GM12878 (cell line): ENCODE measurements around the gene NIBAN1. TPM values are rescaled to one million over a fixed set of nuclear protein-coding genes. Genes with fewer than 3 reads are reported as not detected.

Experiments
- ATF7 ChIP-seq: fragments of 450-650 bp; IDR thresholded peaks from 2 replicates; pipeline ENCODE4 v1.6.1; 2016; ENCODE audit warnings: low read depth, mild to moderate bottlenecking
- BCL11A ChIP-seq: IDR thresholded peaks from 2 replicates; pipeline ENCODE4 v1.6.1; 2011; ENCODE audit warnings: low read depth, low read length
- BHLHE40 ChIP-seq, 2 experiments: fragments of 450-650 bp in 1 of 2; IDR thresholded peaks; 2 replicates each; pipeline ENCODE4 v1.6.1; 2011 to 2017; ENCODE audit warnings: low read depth in 2 of 2, borderline replicate concordance in 1 of 2, improper control_type of control experiment in 1 of 2, low read length in 1 of 2, mild to moderate bottlenecking in 1 of 2
- CREB1 ChIP-seq: IDR thresholded peaks from 2 replicates; pipeline ENCODE4 v1.6.1; 2012; ENCODE audit warnings: low read depth, mild to moderate bottlenecking, inconsistent platforms
- EP300 ChIP-seq, 2 experiments: fragments of 150-350 bp in 1 of 2; IDR thresholded peaks; 2 replicates each; pipeline ENCODE4 v1.6.1; 2011 to 2012; ENCODE audit warnings: low read depth in 2 of 2, low read length in 2 of 2, borderline replicate concordance in 1 of 2, improper control_type of control experiment in 1 of 2, inconsistent platforms in 1 of 2; ENCODE audit not compliant: control insufficient read depth in 1 of 2
- IKZF1 ChIP-seq: fragments of 450-650 bp; conservative IDR thresholded peaks from 2 replicates; pipeline ENCODE4 v1.6.1; 2017; ENCODE audit warnings: antibody characterized with exemption, mild to moderate bottlenecking
- IKZF2 ChIP-seq, 2 experiments: fragments of 450-650 bp; IDR thresholded peaks; 2 replicates each; pipeline ENCODE4 v1.6.1; 2017; ENCODE audit warnings: mild to moderate bottlenecking in 2 of 2, moderate library complexity in 2 of 2
- KLF5 ChIP-seq: fragments of 450-650 bp; IDR thresholded peaks from 2 replicates; pipeline ENCODE4 v1.6.1; 2014; ENCODE audit warnings: mild to moderate bottlenecking; ENCODE audit not compliant: partially characterized antibody
- MEF2A ChIP-seq: IDR thresholded peaks from 2 replicates; pipeline ENCODE4 v1.6.1; 2011; ENCODE audit warnings: low read depth, mild to moderate bottlenecking, low read length, moderate library complexity; ENCODE audit not compliant: insufficient read depth
- NFYA ChIP-seq: IDR thresholded peaks from 2 replicates; pipeline ENCODE4 v1.6.1; 2011; ENCODE audit warnings: low read depth, mild to moderate bottlenecking, low read length, improper control_type of control experiment, borderline replicate concordance
- NR2F1 ChIP-seq: fragments of 450-650 bp; conservative IDR thresholded peaks from 2 replicates; pipeline ENCODE4 v1.6.1; 2017; ENCODE audit warnings: mild to moderate bottlenecking
- RAD51 ChIP-seq: fragments of 450-650 bp; IDR thresholded peaks from 2 replicates; pipeline ENCODE4 v1.6.1; 2016; ENCODE audit warnings: moderate library complexity, mild to moderate bottlenecking, inconsistent platforms
- SPI1 ChIP-seq: IDR thresholded peaks from 2 replicates; pipeline ENCODE4 v1.6.1; 2011; ENCODE audit warnings: low read depth, mild to moderate bottlenecking, low read length, moderate library complexity, borderline replicate concordance; ENCODE audit not compliant: insufficient read depth
- SREBF2 ChIP-seq: IDR thresholded peaks from 2 replicates; pipeline ENCODE4 v1.6.1; 2012; ENCODE audit warnings: mild to moderate bottlenecking, low read length
- TAF1 ChIP-seq: IDR thresholded peaks from 2 replicates; pipeline ENCODE4 v1.6.1; 2011; ENCODE audit warnings: mild to moderate bottlenecking, low read depth, low read length, borderline replicate concordance
- ZNF207 ChIP-seq: fragments of 450-650 bp; IDR thresholded peaks from 2 replicates; pipeline ENCODE4 v1.6.1; 2014; ENCODE audit warnings: antibody characterized with exemption, mild to moderate bottlenecking, borderline replicate concordance
- polyA plus RNA-seq, 11 experiments: library from polyadenylated mRNA; depleted of rRNA in 4 of 11; unstranded in 6 of 11; stranded (reverse) in 5 of 11; fragments of >200 nt; fragmentation: Nextera tagmentation in 4 of 11; fragmentation: Illumina TruSeq in 1 of 11; extraction: Ambion mirVana in 4 of 11; extraction: Trizol in 1 of 11; gene quantifications; 1 replicate in 1 of 11; 2 replicates in 10 of 11; pipeline versions ENCODE4 v1.2.1 to v1.2.3, GENCODE V29; 2011 to 2016; ENCODE audit warnings: inconsistent platforms in 2 of 11, missing spikeins in 2 of 11, low read depth in 1 of 11
- total RNA-seq, 4 experiments: library from RNA; depleted of rRNA in 3 of 4; stranded (reverse); fragments of >200 nt in 3 of 4; fragmentation: Illumina TruSeq in 1 of 4; extraction: Trizol in 1 of 4; gene quantifications; 2 replicates each; pipeline versions ENCODE4 v1.2.1 to v1.2.3, GENCODE V29; 2013 to 2021
- TF ChIP-seq, protein P1 (sequence below): fragments of 150-350 bp; IDR thresholded peaks from 2 replicates; pipeline ENCODE4 v1.6.1; 2016; ENCODE audit warnings: low read depth, low read length
- TF ChIP-seq, protein P2 (sequence below): fragments of 450-650 bp; conservative IDR thresholded peaks from 2 replicates; pipeline ENCODE4 v1.6.1; 2017; ENCODE audit warnings: mild to moderate bottlenecking, moderate library complexity

The NIBAN1 gene
- total and polyA plus RNA-seq, 10 of the 15 experiments (the other 5 are each of a cell fraction or from before 2014, with no cell fraction given): 11.2 to 67.8 (median 44.3) TPM

DNA sequence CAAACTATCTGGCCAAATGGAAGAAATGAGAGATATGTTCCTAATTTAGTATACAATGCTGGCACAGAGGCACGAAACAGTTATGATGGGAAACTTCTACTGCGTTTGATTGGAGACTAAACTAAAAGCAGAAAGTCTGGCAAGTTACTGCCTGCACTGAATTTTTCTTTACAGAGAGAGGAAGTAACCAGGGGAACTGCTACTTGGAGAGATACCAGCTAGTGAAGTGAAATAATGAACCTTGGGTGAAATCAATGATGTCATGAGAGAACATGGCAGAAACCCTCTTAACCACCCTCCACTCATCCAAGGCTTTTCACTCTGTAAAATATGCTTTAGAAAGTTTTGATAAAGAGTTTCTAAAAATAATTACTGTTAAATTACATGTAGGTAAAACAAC is 29.3 kb downstream of the NIBAN1 start (continued):
- TF ChIP-seq, protein P1, sequence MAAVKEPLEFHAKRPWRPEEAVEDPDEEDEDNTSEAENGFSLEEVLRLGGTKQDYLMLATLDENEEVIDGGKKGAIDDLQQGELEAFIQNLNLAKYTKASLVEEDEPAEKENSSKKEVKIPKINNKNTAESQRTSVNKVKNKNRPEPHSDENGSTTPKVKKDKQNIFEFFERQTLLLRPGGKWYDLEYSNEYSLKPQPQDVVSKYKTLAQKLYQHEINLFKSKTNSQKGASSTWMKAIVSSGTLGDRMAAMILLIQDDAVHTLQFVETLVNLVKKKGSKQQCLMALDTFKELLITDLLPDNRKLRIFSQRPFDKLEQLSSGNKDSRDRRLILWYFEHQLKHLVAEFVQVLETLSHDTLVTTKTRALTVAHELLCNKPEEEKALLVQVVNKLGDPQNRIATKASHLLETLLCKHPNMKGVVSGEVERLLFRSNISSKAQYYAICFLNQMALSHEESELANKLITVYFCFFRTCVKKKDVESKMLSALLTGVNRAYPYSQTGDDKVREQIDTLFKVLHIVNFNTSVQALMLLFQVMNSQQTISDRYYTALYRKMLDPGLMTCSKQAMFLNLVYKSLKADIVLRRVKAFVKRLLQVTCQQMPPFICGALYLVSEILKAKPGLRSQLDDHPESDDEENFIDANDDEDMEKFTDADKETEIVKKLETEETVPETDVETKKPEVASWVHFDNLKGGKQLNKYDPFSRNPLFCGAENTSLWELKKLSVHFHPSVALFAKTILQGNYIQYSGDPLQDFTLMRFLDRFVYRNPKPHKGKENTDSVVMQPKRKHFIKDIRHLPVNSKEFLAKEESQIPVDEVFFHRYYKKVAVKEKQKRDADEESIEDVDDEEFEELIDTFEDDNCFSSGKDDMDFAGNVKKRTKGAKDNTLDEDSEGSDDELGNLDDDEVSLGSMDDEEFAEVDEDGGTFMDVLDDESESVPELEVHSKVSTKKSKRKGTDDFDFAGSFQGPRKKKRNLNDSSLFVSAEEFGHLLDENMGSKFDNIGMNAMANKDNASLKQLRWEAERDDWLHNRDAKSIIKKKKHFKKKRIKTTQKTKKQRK: no peak
- peak; percentile 49; the same call in 1 of the 2 replicates for TF ChIP-seq BCL11A
- TF ChIP-seq ATF7: peak; percentile 97
- TF ChIP-seq EP300 (IDR thresholded peaks at IDR 0.05; ENCODE audit: borderline replicate concordance in 1 of 2, control insufficient read depth in 1 of 2, low read depth in 2 of 2, low read length in 2 of 2): 0 out of 4 replicates have a peak, but pooled peaks of 1 of the 2 experiments have one; percentile 10
- TF ChIP-seq BHLHE40 (IDR thresholded peaks at IDR 0.05; ENCODE audit: borderline replicate concordance in 1 of 2, low read depth in 2 of 2, low read length in 1 of 2): no peak
- TF ChIP-seq NR2F1: no peak
- peak; percentile 16 to 40; a peak in 1 of 4 replicates for TF ChIP-seq IKZF2 (IDR thresholded peaks at IDR 0.05)
- TF ChIP-seq RAD51: no peak
- TF ChIP-seq MEF2A: peak; percentile 49; the same call in 1 of the 2 replicates
- no peak for TF ChIP-seq KLF5
- TF ChIP-seq, protein P2, sequence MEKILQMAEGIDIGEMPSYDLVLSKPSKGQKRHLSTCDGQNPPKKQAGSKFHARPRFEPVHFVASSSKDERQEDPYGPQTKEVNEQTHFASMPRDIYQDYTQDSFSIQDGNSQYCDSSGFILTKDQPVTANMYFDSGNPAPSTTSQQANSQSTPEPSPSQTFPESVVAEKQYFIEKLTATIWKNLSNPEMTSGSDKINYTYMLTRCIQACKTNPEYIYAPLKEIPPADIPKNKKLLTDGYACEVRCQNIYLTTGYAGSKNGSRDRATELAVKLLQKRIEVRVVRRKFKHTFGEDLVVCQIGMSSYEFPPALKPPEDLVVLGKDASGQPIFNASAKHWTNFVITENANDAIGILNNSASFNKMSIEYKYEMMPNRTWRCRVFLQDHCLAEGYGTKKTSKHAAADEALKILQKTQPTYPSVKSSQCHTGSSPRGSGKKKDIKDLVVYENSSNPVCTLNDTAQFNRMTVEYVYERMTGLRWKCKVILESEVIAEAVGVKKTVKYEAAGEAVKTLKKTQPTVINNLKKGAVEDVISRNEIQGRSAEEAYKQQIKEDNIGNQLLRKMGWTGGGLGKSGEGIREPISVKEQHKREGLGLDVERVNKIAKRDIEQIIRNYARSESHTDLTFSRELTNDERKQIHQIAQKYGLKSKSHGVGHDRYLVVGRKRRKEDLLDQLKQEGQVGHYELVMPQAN: no peak
- TF ChIP-seq IKZF1: peak; percentile 38
- no peak for TF ChIP-seq NFYA
- 0 out of 2 replicates have a peak, but pooled peaks have one; percentile 17 for TF ChIP-seq TAF1
- peak; percentile 87 for TF ChIP-seq SPI1
- no peak for TF ChIP-seq ZNF207
- TF ChIP-seq SREBF2: no peak
- TF ChIP-seq CREB1: peak; percentile 66; the same call in 1 of the 2 replicates
